Bronchial epithelial cell (primary cell): ENCODE results near the gene RADX. TPM values are rescaled to one million over a fixed set of nuclear protein-coding genes. Genes with fewer than 3 reads are reported as not detected.
"Not testable (repeated sequence)": the region's sequence is repeated elsewhere in the genome, so short reads cannot be mapped to it uniquely, and the experiment has no call there.

Experiments used
- DNase-seq: peaks from one replicate; pipeline ENCODE4 v3.0.0-alpha.2; 2010; ENCODE audit warnings: low read depth
- FAIRE-seq: peaks from 2 replicates; lab custom pipeline; 2011; peaks lifted over from hg19 to GRCh38; lab: Jason Lieb, UNC
- H3K27me3 ChIP-seq: 2 replicates; pipeline ENCODE4 v1.5.1; 2011; ENCODE audit warnings: low read length; ENCODE audit not compliant: control insufficient read depth, insufficient read depth
- H3K36me3 ChIP-seq: 2 replicates; pipeline ENCODE4 v1.5.1; 2011; ENCODE audit warnings: low read length; ENCODE audit not compliant: control insufficient read depth, insufficient read depth
- H3K4me3 ChIP-seq: 2 replicates; pipeline ENCODE4 v1.5.1; 2011; ENCODE audit warnings: mild to moderate bottlenecking, low read depth, low read length, control low read depth
- total RNA-seq: library from RNA; depleted of rRNA; stranded (reverse); fragments of >200 nt; gene quantifications from 2 replicates; pipeline ENCODE4 v1.2.1, GENCODE V29; 2014
- TF ChIP-seq, protein P1 (sequence below): IDR thresholded peaks from 2 replicates; pipeline ENCODE4 v1.5.1; 2011; ENCODE audit warnings: mild to moderate bottlenecking, moderate library complexity, low read length, control low read depth, inconsistent platforms; ENCODE audit not compliant: insufficient read depth, severe bottlenecking

Gene RADX
- total RNA-seq, 1 donor from 2014 or later: 2.4 TPM

DNA sequence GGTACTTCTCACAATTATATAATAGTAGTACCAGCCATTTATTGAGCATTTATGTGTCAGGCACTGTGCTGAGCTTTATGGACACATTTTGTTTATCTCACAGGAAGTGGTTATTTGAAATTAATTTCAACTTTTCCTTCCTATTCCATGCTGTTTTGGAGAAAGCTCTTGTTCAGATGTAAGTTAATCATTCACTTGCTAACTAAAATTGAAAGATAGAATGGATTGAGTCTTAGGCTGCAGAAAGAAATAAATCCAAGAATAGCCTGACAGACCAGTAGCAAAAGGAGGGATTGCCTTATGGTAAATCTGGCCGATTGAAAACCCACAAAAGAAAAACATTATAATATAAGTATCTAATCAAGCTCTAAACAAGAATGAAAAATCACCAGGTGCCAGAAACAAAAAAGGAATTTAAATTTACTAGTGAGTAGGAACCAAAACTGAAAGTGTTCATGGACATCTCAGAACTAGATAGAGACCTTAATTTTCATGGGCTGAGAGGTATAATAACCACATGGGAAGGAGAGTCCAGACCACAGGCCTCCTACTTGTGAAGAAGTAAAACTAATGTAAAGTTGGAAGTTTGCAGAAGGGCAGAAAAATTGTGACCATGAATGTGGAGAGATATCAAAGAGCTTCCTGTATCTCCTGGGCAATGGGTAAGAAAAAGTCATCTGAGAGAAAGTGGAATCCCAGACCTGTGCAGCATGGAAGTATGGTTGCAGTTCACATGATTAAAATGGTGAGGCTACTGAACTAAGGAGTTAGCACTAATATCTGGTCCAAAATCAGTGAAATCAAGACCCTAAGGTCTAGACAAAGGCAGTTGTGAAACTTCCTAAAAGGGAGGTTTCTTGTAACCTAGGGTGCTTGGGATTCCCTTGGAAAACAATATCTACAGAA is 38.0 kb downstream of the RADX start:
- Histone ChIP-seq H3K4me3 (no peak overlapping the region), H3K27me3 (no peaks in the 10 kb centered on the region), H3K36me3 (no peaks in the 10 kb centered on the region)
- TF ChIP-seq, protein P1, sequence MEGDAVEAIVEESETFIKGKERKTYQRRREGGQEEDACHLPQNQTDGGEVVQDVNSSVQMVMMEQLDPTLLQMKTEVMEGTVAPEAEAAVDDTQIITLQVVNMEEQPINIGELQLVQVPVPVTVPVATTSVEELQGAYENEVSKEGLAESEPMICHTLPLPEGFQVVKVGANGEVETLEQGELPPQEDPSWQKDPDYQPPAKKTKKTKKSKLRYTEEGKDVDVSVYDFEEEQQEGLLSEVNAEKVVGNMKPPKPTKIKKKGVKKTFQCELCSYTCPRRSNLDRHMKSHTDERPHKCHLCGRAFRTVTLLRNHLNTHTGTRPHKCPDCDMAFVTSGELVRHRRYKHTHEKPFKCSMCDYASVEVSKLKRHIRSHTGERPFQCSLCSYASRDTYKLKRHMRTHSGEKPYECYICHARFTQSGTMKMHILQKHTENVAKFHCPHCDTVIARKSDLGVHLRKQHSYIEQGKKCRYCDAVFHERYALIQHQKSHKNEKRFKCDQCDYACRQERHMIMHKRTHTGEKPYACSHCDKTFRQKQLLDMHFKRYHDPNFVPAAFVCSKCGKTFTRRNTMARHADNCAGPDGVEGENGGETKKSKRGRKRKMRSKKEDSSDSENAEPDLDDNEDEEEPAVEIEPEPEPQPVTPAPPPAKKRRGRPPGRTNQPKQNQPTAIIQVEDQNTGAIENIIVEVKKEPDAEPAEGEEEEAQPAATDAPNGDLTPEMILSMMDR: no peak
- DNase-seq (no peak), FAIRE-seq (no peak)

DNA sequence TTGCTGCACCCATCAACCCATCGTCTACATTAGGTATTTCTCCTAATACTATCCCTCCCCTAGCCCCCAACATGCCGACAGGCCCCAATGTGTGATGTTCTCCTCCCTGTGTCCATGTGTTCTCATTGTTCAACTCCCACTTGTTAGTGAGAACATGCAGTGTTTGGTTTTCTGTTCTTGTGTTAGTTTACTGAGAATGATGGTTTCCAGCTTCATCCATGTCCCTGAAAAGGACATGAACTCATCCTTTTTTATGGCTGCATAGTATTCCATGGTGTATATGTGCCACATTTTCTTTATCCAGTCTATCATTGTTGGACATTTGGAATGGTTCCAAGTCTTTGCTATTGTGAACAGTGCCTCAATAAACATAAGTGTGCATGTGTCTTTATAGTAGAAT is 41.8 kb downstream of the RADX start:
- not testable (repeated sequence) for H3K36me3 ChIP-seq, H3K4me3 ChIP-seq, FAIRE-seq, H3K27me3 ChIP-seq, DNase-seq

DNA sequence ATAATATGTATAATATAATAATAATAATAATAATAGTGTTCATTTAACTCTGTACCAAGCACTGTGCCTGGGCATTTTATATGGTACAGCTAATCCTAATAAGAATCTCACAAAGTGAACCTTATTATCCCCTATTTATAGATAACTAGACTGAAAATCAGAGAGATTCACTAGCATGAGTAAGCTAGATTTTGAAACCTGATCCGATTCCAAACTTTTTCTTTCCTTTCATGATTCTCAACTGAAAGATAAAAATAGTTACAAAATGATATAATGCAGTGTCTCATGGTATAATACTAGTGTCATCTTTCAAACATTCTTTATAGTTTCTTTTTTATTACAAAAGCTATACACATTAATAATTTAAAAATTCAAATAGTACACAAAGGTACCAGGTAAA is 58.9 kb downstream of the RADX start:
- Histone ChIP-seq H3K36me3 (no peaks in the 10 kb centered on the region), H3K27me3 (no peaks in the 10 kb centered on the region), H3K4me3 (no peak overlapping the region)
- DNase-seq: peak; percentile 34
- FAIRE-seq: no peak
- TF ChIP-seq, protein P1: no peak

GRCh38 chrX:106672527-106672926 is 60.7 kb downstream of the RADX start:
- Histone ChIP-seq H3K27me3 (no peaks in the 10 kb centered on the region), H3K4me3 (no peak overlapping the region), H3K36me3 (no peaks in the 10 kb centered on the region)
- FAIRE-seq (peak; percentile 47), DNase-seq (peak; percentile 96)
- TF ChIP-seq, protein P1: no peak

DNA sequence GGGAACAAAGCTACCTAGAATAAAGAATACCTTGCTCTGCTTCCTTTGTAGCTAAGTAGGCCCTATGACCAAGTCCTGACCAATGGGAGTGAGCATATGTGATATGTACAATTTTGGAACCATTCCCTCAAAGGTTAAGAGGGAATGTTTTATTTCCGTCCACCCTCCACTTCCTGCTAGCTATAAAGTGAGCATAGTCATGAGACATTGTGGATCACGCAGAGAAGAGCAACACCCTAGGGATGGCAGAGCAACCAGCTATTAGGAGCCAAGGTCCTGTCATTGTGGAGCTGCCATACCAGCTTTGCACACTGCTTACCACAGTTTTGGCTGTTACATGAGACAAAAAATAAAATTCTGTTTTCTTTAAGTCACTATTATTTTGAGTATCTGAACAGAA is 68.9 kb downstream of the RADX start:
- no peaks in the 10 kb centered on the region for H3K36me3 ChIP-seq
- H3K27me3 ChIP-seq: no peaks in the 10 kb centered on the region
- no peak overlapping the region for H3K4me3 ChIP-seq
- no peak for FAIRE-seq
- TF ChIP-seq, protein P1: no peak
- DNase-seq: no peak

DNA sequence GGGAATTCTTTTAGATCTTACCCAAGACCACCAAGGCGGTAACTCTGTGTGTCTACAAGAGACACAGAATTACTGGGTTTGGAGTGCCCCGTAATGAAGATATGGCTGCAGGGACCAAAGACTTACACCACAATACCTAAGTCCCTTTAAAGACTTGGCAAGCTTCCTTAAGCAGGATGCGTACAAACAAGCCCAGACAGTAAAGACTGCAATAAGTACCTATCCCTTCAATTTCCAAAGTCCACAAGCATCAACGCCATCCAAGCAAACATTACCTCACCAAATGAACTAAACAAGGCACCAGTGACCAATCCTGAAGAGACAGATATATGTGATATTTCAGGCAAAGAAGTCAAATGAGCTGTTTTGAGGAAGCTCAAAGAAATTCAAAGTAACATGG is 72.4 kb downstream of the RADX start:
- TF ChIP-seq, protein P1: no peak
- Histone ChIP-seq H3K27me3 (no peaks in the 10 kb centered on the region), H3K36me3 (no peaks in the 10 kb centered on the region), H3K4me3 (no peak overlapping the region)
- FAIRE-seq (no peak), DNase-seq (peak; percentile 85)
